Right lobe of liver (tissue), 6 donors: ENCODE measurements around the gene RXFP2. TPM values are rescaled to one million over a fixed set of nuclear protein-coding genes. Genes with fewer than 3 reads are reported as not detected.

Experiments
- ATAC-seq, 4 donors: fragments of 200-7000 bp; cut with Tn5 transposase; one replicate each; pipeline ENCODE4 v1.9.1; 2020; ENCODE audit warnings: mild to moderate bottlenecking in 4 of 4, moderate library complexity in 4 of 4
- DNase-seq, 3 donors: peaks; one replicate each; pipeline ENCODE4 v3.0.0-alpha.2; 2020
- H3K27ac ChIP-seq, 3 donors: fragments of 200-600 bp; one replicate each; pipeline ENCODE4 v1.8.0; 2022
- H3K27me3 ChIP-seq, 2 donors: fragments of 200-600 bp; one replicate each; pipeline ENCODE4 v1.8.0; 2022
- H3K36me3 ChIP-seq, 4 donors: fragments of 200-600 bp; sonication (generic) in 1 of 4; one replicate each; pipeline versions ENCODE4 v1.5.1 to v1.8.0; 2017 to 2022; ENCODE audit warnings: control low read depth in 1 of 4
- H3K4me1 ChIP-seq, 4 donors: fragments of 200-600 bp; sonication (generic) in 1 of 4; one replicate each; pipeline versions ENCODE4 v1.5.1 to v1.8.0; 2017 to 2022; ENCODE audit warnings: control low read depth in 1 of 4
- H3K4me3 ChIP-seq, 3 donors: fragments of 200-600 bp; one replicate each; pipeline ENCODE4 v1.8.0; 2022
- H3K9me3 ChIP-seq, 4 donors: fragments of 200-600 bp; sonication (generic) in 1 of 4; one replicate each; pipeline versions ENCODE4 v1.5.1 to v1.8.0; 2017 to 2022; ENCODE audit warnings: control low read depth in 1 of 4
- CTCF ChIP-seq, 4 donors: fragments of 200-600 bp in 3 of 4; fragments of 450-650 bp in 1 of 4; IDR thresholded peaks; one replicate each; pipeline versions ENCODE4 v1.5.1 to v1.8.0; 2016 to 2022; ENCODE audit warnings: antibody characterized with exemption in 4 of 4, mild to moderate bottlenecking in 2 of 4
- POLR2A ChIP-seq: fragments of 450-650 bp; IDR thresholded peaks from one replicate; pipeline ENCODE4 v1.6.1; 2017; ENCODE audit warnings: antibody characterized with exemption, mild to moderate bottlenecking
- WGBS: methylation state at CpG from one replicate; pipeline ENCODE4 v1.1.6; 2018; ENCODE audit warnings: low coverage, low lambda C conversion rate; ENCODE audit not compliant: insufficient coverage; ENCODE audit errors: missing lambda C conversion rate; 5-methylcytosine and 5-hydroxymethylcytosine counted together
- intact Hi-C, 2 donors: fragments of 100-400 bp; cut with DNase I; formaldehyde crosslinking; loops; one replicate each; pipeline versions ENCODE4 v1.11.2 to v1.14.1; 2022
- total RNA-seq, 6 experiments: library from RNA; depleted of rRNA in 2 of 6; stranded (reverse); fragments of >200 nt in 2 of 6; fragmentation: NEBNext Ultra II Directional in 3 of 6; extraction: Animal tissue kit (Norgen Biotek cat#: 25700) in 3 of 6; gene quantifications; one replicate each; pipeline versions ENCODE4 v1.1.0 to v1.2.4, GENCODE V29; 2016 to 2023
- donor health status: DM: no; HTN: yes; CAD: no.
- donor health status: DM: no; HTN: no; CAD: no.
- donor health status: DM: no; HTN: no; CAD: no.
- donor health status: DM: no; HTN: yes; CAD: no.
- donor health status: DM: no; HTN: yes; CAD: no.

Gene RXFP2
- total RNA-seq, 6 experiments from 2014 or later = not detected

GRCh38 chr13:31805841-31806240 lies 66.5 kb downstream of the RXFP2 start:
- H3K36me3 ChIP-seq = no peaks in the 10 kb centered on the region
- no peak for TF ChIP-seq CTCF (IDR thresholded peaks at IDR 0.05)
- no peak for TF ChIP-seq POLR2A
- H3K4me3 ChIP-seq = no peak overlapping the region
- DNase-seq = no peak
- intact Hi-C loops = no loop called here
- no peak for ATAC-seq
- H3K9me3 ChIP-seq = no peaks in the 10 kb centered on the region
- WGBS = 71% methylated on average over 4 of the region's 4 CpGs
- H3K4me1 ChIP-seq = no peaks in the 10 kb centered on the region
- H3K27me3 ChIP-seq = no peaks in the 10 kb centered on the region
- H3K27ac ChIP-seq = no peak overlapping the region

- ATAC-seq (no peak), DNase-seq (no peak)
- TF ChIP-seq POLR2A (no peak), CTCF (IDR thresholded peaks at IDR 0.05) (no peak)
- Histone ChIP-seq H3K4me1 (no peaks in the 10 kb centered on the region), H3K27me3 (no peaks in the 10 kb centered on the region), H3K27ac (no peak overlapping the region), H3K9me3 (no peaks in the 10 kb centered on the region), H3K4me3 (no peak overlapping the region), H3K36me3 (no peaks in the 10 kb centered on the region)
- 48% methylated on average over 2 of the region's 2 CpGs for WGBS
- intact Hi-C loops = no loop called here
Measured at GRCh38 chr13:31807090-31807541, 67.8 kb downstream of the RXFP2 start.

- Histone ChIP-seq H3K9me3 (no peaks in the 10 kb centered on the region), H3K4me1 (no peaks in the 10 kb centered on the region), H3K27me3 (no peaks in the 10 kb centered on the region), H3K27ac (no peak overlapping the region), H3K4me3 (no peak overlapping the region), H3K36me3 (no peaks in the 10 kb centered on the region)
- DNase-seq (no peak), ATAC-seq (no peak)
- intact Hi-C loops = no loop called here
- 67% methylated on average over 5 of the region's 5 CpGs for WGBS
- no peak for TF ChIP-seq CTCF (IDR thresholded peaks at IDR 0.05)
Measured at GRCh38 chr13:31814536-31814935, 75.2 kb downstream of the RXFP2 start.

- intact Hi-C loops = no loop called here
- WGBS = 14% methylated on average over 1 of the region's 1 CpG
- no peaks in the 10 kb centered on the region for H3K27me3 ChIP-seq
Measured at GRCh38 chr13:31815361-31816144, 76.2 kb downstream of the RXFP2 start.

More at GRCh38 chr13:31815361-31816144, 76.2 kb downstream of the RXFP2 start:
- Histone ChIP-seq H3K27ac (no peak overlapping the region), H3K9me3 (no peaks in the 10 kb centered on the region), H3K36me3 (no peaks in the 10 kb centered on the region), H3K4me1 (no peaks in the 10 kb centered on the region), H3K4me3 (no peak overlapping the region)
- ATAC-seq (no peak), DNase-seq (no peak)
- TF ChIP-seq POLR2A = no peak
- no peak for TF ChIP-seq CTCF (IDR thresholded peaks at IDR 0.05)
